AG09309 (cell line): Measurements from ENCODE around the gene NIPA2.
A peak's percentile ranks its signal among the peaks of the same experiment; 100 is the strongest.
"Not testable (repeated sequence)": the region's sequence is repeated elsewhere in the genome, so short reads cannot be mapped to it uniquely, and the experiment has no call there.

Source experiments
- DNase-seq: peaks from one replicate; pipeline ENCODE4 v3.0.0-alpha.2; 2010; ENCODE audit warnings: low read depth
- H3K4me3 ChIP-seq: 2 replicates; pipeline ENCODE4 v1.5.1; 2011; ENCODE audit warnings: mild to moderate bottlenecking, low read depth, low read length, moderate library complexity; ENCODE audit not compliant: control insufficient read depth
- TF ChIP-seq, protein P1 (sequence below): IDR thresholded peaks from 2 replicates; pipeline ENCODE4 v1.5.1; 2011; ENCODE audit warnings: mild to moderate bottlenecking, low read depth, low read length, inconsistent platforms; ENCODE audit not compliant: insufficient read depth, control insufficient read depth; ENCODE audit errors: missing control alignments

NIPA2 gene

DNA sequence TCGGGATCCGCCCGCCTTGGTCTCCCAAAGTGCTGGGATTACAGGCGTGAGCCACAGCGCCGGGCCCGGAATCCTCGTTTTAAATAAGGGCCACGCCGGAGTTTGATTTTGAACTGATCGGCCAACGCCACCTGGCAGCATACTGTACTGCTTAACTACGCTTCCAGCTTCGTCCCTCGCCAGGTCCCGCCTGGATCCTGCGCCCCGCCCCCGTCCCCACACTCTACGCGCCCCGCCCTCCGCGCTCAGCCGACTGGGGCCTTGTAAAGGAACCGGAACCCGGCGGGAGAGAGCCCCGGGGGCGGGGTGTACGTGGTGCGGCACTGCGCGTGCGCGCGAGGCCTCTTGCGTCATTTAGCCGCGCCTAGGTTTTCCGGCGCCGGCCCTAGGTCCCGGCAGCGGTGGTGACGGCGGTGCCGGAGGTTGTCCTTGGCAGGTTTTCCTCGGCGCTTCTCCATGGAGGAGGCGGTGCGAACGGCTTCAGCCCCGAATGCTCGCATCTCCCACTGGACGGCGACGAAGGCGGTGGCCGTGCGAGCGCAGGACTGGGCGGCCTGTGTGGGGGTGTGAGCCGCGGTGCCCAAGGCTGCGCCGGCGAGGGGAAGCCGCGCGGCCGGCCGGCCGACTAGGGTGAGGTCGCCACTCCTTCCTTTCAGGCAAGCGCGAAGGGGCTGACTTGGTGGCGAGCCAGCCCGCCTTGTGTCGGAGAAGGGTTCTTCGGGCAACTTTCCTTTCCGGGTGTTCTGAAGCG, at the start of gene NIPA2:
Gene NIPA2 (plus strand): TSS at position 375 of the 751 bp plus-strand sequence. CDS start 13,066 bp downstream, outside the sequence.
- TF ChIP-seq, protein P1, sequence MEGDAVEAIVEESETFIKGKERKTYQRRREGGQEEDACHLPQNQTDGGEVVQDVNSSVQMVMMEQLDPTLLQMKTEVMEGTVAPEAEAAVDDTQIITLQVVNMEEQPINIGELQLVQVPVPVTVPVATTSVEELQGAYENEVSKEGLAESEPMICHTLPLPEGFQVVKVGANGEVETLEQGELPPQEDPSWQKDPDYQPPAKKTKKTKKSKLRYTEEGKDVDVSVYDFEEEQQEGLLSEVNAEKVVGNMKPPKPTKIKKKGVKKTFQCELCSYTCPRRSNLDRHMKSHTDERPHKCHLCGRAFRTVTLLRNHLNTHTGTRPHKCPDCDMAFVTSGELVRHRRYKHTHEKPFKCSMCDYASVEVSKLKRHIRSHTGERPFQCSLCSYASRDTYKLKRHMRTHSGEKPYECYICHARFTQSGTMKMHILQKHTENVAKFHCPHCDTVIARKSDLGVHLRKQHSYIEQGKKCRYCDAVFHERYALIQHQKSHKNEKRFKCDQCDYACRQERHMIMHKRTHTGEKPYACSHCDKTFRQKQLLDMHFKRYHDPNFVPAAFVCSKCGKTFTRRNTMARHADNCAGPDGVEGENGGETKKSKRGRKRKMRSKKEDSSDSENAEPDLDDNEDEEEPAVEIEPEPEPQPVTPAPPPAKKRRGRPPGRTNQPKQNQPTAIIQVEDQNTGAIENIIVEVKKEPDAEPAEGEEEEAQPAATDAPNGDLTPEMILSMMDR, result peak; percentile 11
- peak within 1 kb of the TSS; percentile 76 for H3K4me3 ChIP-seq
- DNase-seq, result peak; percentile 90

DNA sequence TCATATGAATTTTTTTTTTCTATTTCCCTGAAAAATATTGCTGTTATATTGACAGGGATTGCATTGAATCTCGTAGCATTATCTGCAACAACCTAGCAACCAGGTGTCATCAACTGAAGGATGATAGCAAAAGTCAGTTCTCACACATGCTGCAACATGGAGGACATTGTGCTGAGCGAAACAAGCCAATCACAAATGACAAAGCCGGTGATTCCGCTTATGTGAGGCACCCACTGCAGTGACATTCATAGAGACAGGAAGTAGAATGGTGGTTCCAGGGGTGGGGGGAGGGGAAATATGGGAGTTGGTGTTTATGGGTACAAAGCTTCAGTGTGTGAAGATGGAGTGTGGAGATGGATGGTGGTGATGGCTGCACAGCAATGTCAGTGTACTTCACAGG, 44.4 kb upstream of the NIPA2 start:
- no peak overlapping the region for H3K4me3 ChIP-seq
- no peak for DNase-seq
- TF ChIP-seq, protein P1, result no peak

DNA sequence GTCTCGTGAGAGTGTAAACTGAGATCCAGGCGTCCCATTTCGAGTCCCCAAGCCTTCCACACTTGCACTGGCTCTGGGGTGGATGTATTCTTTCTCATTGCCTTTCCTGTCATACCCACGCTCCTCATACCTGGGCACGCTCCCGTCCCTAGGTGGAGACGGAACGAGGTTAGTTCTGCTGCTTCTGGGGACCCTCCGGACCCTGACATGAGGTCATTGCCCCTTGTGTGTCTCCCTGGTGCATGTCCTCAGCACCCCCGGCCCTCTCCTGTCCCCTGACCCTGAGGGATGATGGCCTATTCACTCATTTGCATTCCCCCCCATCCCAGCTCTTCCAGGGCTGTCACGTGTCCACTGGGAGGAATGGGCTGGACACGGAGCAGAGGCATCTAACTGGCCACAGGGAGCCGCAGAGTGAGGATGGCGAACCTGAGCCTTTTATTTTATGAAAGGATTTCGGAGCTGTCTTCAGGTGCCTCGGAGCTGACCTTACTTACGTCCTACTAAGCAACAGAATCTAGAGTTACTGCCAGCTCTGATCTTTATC, 43.8 kb upstream of the NIPA2 start:
- TF ChIP-seq, protein P1, result no peak
- H3K4me3 ChIP-seq, result no peak overlapping the region
- no peak for DNase-seq

DNA sequence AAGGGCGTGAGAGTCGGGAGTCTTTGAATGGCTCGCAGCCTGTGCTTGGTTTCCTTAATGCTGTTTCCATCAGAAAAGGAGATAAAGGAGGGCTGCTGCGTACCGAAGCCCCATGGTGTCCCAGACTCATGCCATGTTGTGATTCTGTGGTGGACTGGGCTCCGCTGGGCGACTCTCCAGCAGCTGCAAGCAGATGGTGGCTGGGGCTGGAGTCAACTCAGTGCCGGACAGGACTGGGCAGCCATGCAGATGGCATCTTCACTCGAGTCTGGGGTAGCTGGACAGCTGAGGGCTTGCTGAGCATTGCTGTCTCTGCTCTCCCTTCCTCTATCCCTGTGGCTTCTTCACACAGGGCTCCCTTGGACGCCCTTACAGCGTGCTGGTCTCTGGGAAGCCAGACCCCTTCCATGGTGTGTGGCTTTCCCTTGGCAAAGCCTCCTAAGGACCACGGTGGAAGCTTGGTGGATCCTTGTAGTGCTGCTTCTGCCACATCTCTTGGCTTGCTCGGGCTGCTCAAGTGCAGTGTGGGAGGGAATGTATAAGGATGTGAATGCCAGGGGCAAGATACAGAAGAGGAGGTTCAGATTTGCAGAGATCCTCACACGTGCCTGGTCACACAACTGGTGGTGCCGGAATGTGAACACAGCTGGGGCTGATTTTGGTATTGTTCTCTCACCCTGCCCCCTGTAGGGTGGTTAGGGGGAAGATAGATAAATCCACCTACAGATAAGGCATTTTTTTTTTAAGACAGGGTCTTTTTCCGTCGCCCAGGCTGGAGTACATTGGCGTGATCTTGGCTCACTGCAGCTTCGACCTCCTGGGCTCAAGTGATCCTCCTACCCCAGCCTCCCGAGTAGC, 43.0 kb upstream of the NIPA2 start:
- DNase-seq, result no peak
- H3K4me3 ChIP-seq, result no peak overlapping the region
- TF ChIP-seq, protein P1, result no peak

DNA sequence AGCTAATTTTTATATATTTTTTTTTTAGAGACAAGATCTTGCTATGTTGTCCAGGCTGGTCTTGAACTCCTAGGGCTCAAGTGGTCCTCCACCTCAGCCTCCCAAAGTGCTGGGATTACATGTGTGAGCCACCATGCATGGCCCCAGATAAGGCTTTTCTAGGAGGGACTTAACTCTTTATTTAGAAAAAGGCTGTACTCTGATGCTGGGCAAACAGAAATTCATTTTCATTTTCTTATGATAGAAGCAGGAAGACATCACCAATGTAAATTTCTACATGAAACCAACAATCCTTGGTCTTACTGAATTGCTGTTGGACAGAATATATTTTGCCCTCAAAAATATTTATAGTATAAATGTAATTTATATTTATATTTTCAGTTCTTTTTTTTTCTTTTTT, 42.4 kb upstream of the NIPA2 start:
- H3K4me3 ChIP-seq, result no peak overlapping the region
- TF ChIP-seq, protein P1, result no peak
- no peak for DNase-seq

DNA sequence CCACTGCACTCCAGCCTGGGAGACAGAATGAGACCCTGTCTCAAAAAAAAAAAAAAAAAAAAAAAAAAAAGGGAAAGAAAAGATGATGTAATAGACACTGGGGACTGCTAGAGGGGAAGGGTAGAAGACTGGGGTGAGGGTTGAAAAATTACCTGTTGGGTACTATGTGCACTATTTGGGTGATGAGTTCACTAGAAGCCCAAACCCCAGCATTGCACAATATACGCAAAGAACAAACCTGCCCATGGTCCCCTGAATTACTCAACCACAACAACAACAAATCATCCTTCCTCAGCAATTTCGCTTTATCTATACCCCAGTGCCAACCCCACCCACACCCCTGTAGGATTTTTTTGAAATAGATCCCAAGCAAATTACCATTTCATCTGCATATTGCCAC, 38.6 kb upstream of the NIPA2 start:
- DNase-seq, result no peak
- H3K4me3 ChIP-seq, result no peak overlapping the region
- TF ChIP-seq, protein P1, result no peak

DNA sequence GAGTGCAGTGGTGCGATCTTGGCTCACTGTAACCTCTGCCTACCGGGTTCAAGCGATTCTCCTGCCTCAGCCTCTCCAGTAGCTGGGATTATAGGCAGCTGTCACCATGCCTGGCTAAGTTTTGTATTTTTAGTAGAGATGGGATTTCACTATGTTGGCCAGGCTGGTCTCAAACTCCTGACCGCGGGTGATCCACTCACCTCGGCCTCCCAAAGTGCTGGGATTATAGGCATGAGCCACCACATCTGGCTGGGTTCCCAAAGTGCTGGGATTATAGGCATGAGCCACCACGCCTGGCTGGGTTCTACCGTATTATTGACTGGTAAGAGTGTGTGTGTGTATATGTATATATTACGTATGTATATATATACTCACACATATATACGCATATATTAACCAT, 35.5 kb upstream of the NIPA2 start:
- not testable (repeated sequence) for H3K4me3 ChIP-seq, DNase-seq
